ENCODE measurements around the gene TRPC6.

- TF ChIP-seq CTCF (conservative IDR thresholded peaks at IDR 0.05; ENCODE audit: low read depth, low read length) (no peak), EZH2 (IDR thresholded peaks at IDR 0.05; ENCODE audit: low read length, unreplicated experiment) (no peak), EZH2phosphoT487 (IDR thresholded peaks at IDR 0.05; ENCODE audit: borderline replicate concordance, low read length) (no peak)
These were observed 84.9 kb downstream of the TRPC6 start for GRCh38 chr11:101498891-101499290.

Data from PC-3 (cell line).